HepG2 (cell line): ENCODE results near the gene FXYD4. TPM values are rescaled to one million over a fixed set of nuclear protein-coding genes. Genes with fewer than 3 reads are reported as not detected.
A peak's percentile ranks its signal among the peaks of the same experiment; 100 is the strongest.

Experiments
- ARHGAP35 ChIP-seq: sonication (generic); formaldehyde crosslinking; IDR thresholded peaks from 2 replicates; pipeline ENCODE4 v1.9.0; 2022; ENCODE audit warnings: mild to moderate bottlenecking, inconsistent platforms, moderate library complexity, missing genetic modification reagents, borderline replicate concordance
- ARNT ChIP-seq: fragments of 450-650 bp; IDR thresholded peaks from 2 replicates; pipeline ENCODE4 v1.6.1; 2017
- CHCHD3 ChIP-seq: sonication (generic); formaldehyde crosslinking; IDR thresholded peaks from 2 replicates; pipeline ENCODE4 v1.8.0; 2022; ENCODE audit warnings: mild to moderate bottlenecking, missing genetic modification reagents, moderate library complexity
- ERF ChIP-seq: IDR thresholded peaks from 2 replicates; pipeline ENCODE4 v1.6.1; 2018; ENCODE audit warnings: missing biosample characterization, missing genetic modification reagents
- FOXM1 ChIP-seq: sonication (generic); formaldehyde crosslinking; IDR thresholded peaks from 2 replicates; pipeline ENCODE4 v1.5.0; 2020; ENCODE audit warnings: missing genetic modification reagents
- GZF1 ChIP-seq: sonication (generic); formaldehyde crosslinking; IDR thresholded peaks from 2 replicates; pipeline ENCODE4 v1.5.1; 2020; ENCODE audit warnings: mild to moderate bottlenecking, missing genetic modification reagents
- MTA1 ChIP-seq: sonication (generic); formaldehyde crosslinking; IDR thresholded peaks from 2 replicates; pipeline ENCODE4 v1.4.0; 2020; ENCODE audit warnings: missing genetic modification reagents, mild to moderate bottlenecking, borderline replicate concordance
- POLR2AphosphoS2 ChIP-seq: IDR thresholded peaks from 2 replicates; pipeline ENCODE4 v1.6.1; 2011; ENCODE audit warnings: low read depth, low read length, improper control_type of control experiment
- PREB ChIP-seq: sonication (generic); formaldehyde crosslinking; IDR thresholded peaks from 2 replicates; pipeline ENCODE4 v1.4.0; 2020; ENCODE audit warnings: missing genetic modification reagents
- PRMT3 ChIP-seq: sonication (generic); formaldehyde crosslinking; IDR thresholded peaks from 2 replicates; pipeline ENCODE4 v1.8.1; 2022; ENCODE audit warnings: low read depth, mild to moderate bottlenecking, moderate library complexity, missing genetic modification reagents, borderline replicate concordance
- PRPF4 ChIP-seq: fragments of 200-400 bp; formaldehyde crosslinking; IDR thresholded peaks from 2 replicates; pipeline ENCODE4 v1.6.1; 2016; ENCODE audit warnings: low read length, low read depth; ENCODE audit not compliant: poor library complexity, severe bottlenecking
- SATB2 ChIP-seq: sonication (generic); formaldehyde crosslinking; IDR thresholded peaks from 2 replicates; pipeline ENCODE4 v1.5.0; 2020; ENCODE audit warnings: missing genetic modification reagents
- SCMH1 ChIP-seq: sonication (generic); formaldehyde crosslinking; IDR thresholded peaks from 2 replicates; pipeline ENCODE4 v1.9.0; 2021; ENCODE audit warnings: missing genetic modification reagents, mild to moderate bottlenecking, borderline replicate concordance
- SMAD3 ChIP-seq: sonication (generic); formaldehyde crosslinking; IDR thresholded peaks from 2 replicates; pipeline ENCODE4 v1.4.0; 2020; ENCODE audit warnings: missing genetic modification reagents
- SNRNP70 ChIP-seq: fragments of 200-400 bp; formaldehyde crosslinking; IDR thresholded peaks from 2 replicates; pipeline ENCODE4 v1.6.1; 2017; ENCODE audit warnings: mild to moderate bottlenecking, low read depth, low read length, moderate library complexity
- TBP ChIP-seq: sonication (generic); formaldehyde crosslinking; IDR thresholded peaks from 2 replicates; pipeline ENCODE4 v1.5.0; 2020; ENCODE audit warnings: missing genetic modification reagents
- ZBTB21 ChIP-seq: sonication (generic); formaldehyde crosslinking; IDR thresholded peaks from 2 replicates; pipeline ENCODE4 v1.4.0; 2020; ENCODE audit warnings: missing genetic modification reagents
- ZNF263 ChIP-seq: sonication (generic); formaldehyde crosslinking; IDR thresholded peaks from 2 replicates; pipeline ENCODE4 v1.4.0; 2020; ENCODE audit warnings: missing genetic modification reagents
- ZNF264 ChIP-seq: sonication (generic); formaldehyde crosslinking; IDR thresholded peaks from 2 replicates; pipeline ENCODE4 v1.4.0; 2020; ENCODE audit warnings: missing genetic modification reagents
- ZNF552 ChIP-seq: sonication (generic); formaldehyde crosslinking; IDR thresholded peaks from 2 replicates; pipeline ENCODE4 v1.9.0; 2022; ENCODE audit warnings: missing genetic modification reagents, mild to moderate bottlenecking, borderline replicate concordance
- ZNF563 ChIP-seq: sonication (generic); formaldehyde crosslinking; IDR thresholded peaks from 2 replicates; pipeline ENCODE4 v1.8.0; 2022; ENCODE audit warnings: mild to moderate bottlenecking, moderate library complexity, missing genetic modification reagents
- ZNF672 ChIP-seq: sonication (generic); formaldehyde crosslinking; IDR thresholded peaks from 2 replicates; pipeline ENCODE4 v1.8.1; 2022; ENCODE audit warnings: missing genetic modification reagents
- ZNF746 ChIP-seq: sonication (generic); formaldehyde crosslinking; IDR thresholded peaks from 2 replicates; pipeline ENCODE4 v1.8.0; 2022; ENCODE audit warnings: mild to moderate bottlenecking, missing genetic modification reagents
- polyA plus RNA-seq, 8 experiments: library from polyadenylated mRNA; depleted of rRNA in 3 of 8; stranded (reverse) in 7 of 8; unstranded in 1 of 8; fragments of >200 nt; fragmentation: Illumina TruSeq in 4 of 8; extraction: Trizol in 4 of 8; gene quantifications; 2 replicates each; pipeline versions ENCODE4 v1.2.1 to v1.2.3, GENCODE V29; 2011 to 2016; ENCODE audit warnings: low read depth in 4 of 8, missing spikeins in 1 of 8, mixed read lengths in 1 of 8; ENCODE audit not compliant: insufficient read depth in 1 of 8
- total RNA-seq, 5 experiments: library from RNA; depleted of rRNA; stranded (reverse); fragments of >200 nt; fragmentation: Illumina TruSeq; extraction: Trizol; gene quantifications; 2 replicates each; pipeline ENCODE4 v1.2.3, GENCODE V29; 2016; ENCODE audit warnings: low read depth in 1 of 5
- TF ChIP-seq, protein P1 (sequence below): sonication (generic); formaldehyde crosslinking; IDR thresholded peaks from 2 replicates; pipeline ENCODE4 v1.4.0; 2020; ENCODE audit warnings: mild to moderate bottlenecking, missing genetic modification reagents
- TF ChIP-seq, protein P2 (sequence below): sonication (generic); formaldehyde crosslinking; IDR thresholded peaks from 2 replicates; pipeline ENCODE4 v1.4.0; 2020; ENCODE audit warnings: missing genetic modification reagents, borderline replicate concordance

Gene FXYD4
- total and polyA plus RNA-seq, 2 of the 13 experiments (the other 11 are each of a cell fraction or from before 2014, with no cell fraction given) = not detected

- TF ChIP-seq, protein P1, sequence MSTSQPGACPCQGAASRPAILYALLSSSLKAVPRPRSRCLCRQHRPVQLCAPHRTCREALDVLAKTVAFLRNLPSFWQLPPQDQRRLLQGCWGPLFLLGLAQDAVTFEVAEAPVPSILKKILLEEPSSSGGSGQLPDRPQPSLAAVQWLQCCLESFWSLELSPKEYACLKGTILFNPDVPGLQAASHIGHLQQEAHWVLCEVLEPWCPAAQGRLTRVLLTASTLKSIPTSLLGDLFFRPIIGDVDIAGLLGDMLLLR = peak; percentile 98
- peak; percentile 99 for TF ChIP-seq ZNF746 (CRISPR knock-in tag)
- TF ChIP-seq MTA1 = peak; percentile 99
- peak; percentile 90 for TF ChIP-seq SMAD3
- TF ChIP-seq TBP (CRISPR knock-in tag) = no peak
- no peak for TF ChIP-seq SNRNP70
- peak; percentile 94 for TF ChIP-seq ZNF563
- peak; percentile 99 for TF ChIP-seq PRMT3 (CRISPR knock-in tag)
- TF ChIP-seq ERF (CRISPR knock-in tag) = peak; percentile 99
- peak; percentile 56; the same call in 1 of the 2 replicates for TF ChIP-seq GZF1 (CRISPR knock-in tag)
- no peak for TF ChIP-seq SCMH1
- TF ChIP-seq SATB2 (CRISPR knock-in tag) = peak; percentile 97
- TF ChIP-seq ZNF552 (CRISPR knock-in tag) = peak; percentile 99; the same call in 1 of the 2 replicates
- TF ChIP-seq ARNT = no peak
- TF ChIP-seq PRPF4 = no peak
- TF ChIP-seq ZBTB21 = peak; percentile 13; the same call in 1 of the 2 replicates
- peak; percentile 98 for TF ChIP-seq ARHGAP35 (CRISPR knock-in tag)
- TF ChIP-seq, protein P2, sequence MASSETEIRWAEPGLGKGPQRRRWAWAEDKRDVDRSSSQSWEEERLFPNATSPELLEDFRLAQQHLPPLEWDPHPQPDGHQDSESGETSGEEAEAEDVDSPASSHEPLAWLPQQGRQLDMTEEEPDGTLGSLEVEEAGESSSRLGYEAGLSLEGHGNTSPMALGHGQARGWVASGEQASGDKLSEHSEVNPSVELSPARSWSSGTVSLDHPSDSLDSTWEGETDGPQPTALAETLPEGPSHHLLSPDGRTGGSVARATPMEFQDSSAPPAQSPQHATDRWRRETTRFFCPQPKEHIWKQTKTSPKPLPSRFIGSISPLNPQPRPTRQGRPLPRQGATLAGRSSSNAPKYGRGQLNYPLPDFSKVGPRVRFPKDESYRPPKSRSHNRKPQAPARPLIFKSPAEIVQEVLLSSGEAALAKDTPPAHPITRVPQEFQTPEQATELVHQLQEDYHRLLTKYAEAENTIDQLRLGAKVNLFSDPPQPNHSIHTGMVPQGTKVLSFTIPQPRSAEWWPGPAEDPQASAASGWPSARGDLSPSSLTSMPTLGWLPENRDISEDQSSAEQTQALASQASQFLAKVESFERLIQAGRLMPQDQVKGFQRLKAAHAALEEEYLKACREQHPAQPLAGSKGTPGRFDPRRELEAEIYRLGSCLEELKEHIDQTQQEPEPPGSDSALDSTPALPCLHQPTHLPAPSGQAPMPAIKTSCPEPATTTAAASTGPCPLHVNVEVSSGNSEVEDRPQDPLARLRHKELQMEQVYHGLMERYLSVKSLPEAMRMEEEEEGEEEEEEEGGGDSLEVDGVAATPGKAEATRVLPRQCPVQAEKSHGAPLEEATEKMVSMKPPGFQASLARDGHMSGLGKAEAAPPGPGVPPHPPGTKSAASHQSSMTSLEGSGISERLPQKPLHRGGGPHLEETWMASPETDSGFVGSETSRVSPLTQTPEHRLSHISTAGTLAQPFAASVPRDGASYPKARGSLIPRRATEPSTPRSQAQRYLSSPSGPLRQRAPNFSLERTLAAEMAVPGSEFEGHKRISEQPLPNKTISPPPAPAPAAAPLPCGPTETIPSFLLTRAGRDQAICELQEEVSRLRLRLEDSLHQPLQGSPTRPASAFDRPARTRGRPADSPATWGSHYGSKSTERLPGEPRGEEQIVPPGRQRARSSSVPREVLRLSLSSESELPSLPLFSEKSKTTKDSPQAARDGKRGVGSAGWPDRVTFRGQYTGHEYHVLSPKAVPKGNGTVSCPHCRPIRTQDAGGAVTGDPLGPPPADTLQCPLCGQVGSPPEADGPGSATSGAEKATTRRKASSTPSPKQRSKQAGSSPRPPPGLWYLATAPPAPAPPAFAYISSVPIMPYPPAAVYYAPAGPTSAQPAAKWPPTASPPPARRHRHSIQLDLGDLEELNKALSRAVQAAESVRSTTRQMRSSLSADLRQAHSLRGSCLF (CRISPR knock-in tag) = peak; percentile 98
- peak; percentile 87 for TF ChIP-seq ZNF263 (CRISPR knock-in tag)
- TF ChIP-seq CHCHD3 = 0 out of 2 replicates have a peak, but pooled peaks have one; percentile 32
- peak; percentile 68; the same call in 1 of the 2 replicates for TF ChIP-seq FOXM1 (CRISPR knock-in tag)
- TF ChIP-seq ZNF672 = peak; percentile 87; the same call in 1 of the 2 replicates
- TF ChIP-seq PREB (CRISPR knock-in tag) = peak; percentile 96; the same call in 1 of the 2 replicates
- no peak for TF ChIP-seq POLR2AphosphoS2
- peak; percentile 98 for TF ChIP-seq ZNF264 (CRISPR knock-in tag)
Measured at GRCh38 chr10:43420369-43421200, 49.1 kb downstream of the FXYD4 start (continued).
